ENCODE data around the gene BMPR1B.

DNA sequence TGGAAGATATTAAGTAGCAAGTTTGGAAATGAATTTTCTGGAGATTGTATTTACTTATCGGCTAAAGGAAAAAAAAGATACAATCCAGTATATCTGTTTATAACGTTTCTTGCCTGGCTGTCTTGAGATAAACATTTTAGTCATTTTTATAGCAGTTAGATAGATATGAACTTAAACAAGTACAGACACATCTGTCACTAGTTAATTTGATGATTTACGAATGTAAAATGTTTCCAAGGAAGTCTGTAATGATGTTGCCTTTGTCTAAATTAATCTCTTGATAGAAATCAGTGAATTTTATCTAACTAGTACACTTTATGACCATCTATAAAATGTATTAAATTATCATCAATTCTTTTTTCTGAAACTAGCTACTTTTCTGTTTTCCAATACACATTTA is 5.7 kb downstream of the BMPR1B start:
- TF ChIP-seq POLR2A (IDR thresholded peaks at IDR 0.05) (no peak), CTCF (IDR thresholded peaks at IDR 0.05) (no peak), POLR2AphosphoS5 (IDR thresholded peaks at IDR 0.05) (no peak)

Data from gastroesophageal sphincter (tissue), 3 donors.